NCI-H2029 (cell line): ENCODE data around the gene BRMS1.

ENCODE experiments used
- DNase-seq: peaks from one replicate; lab custom pipeline; 2025; lab: John Stamatoyannopoulos, UW

BRMS1 gene

DNA sequence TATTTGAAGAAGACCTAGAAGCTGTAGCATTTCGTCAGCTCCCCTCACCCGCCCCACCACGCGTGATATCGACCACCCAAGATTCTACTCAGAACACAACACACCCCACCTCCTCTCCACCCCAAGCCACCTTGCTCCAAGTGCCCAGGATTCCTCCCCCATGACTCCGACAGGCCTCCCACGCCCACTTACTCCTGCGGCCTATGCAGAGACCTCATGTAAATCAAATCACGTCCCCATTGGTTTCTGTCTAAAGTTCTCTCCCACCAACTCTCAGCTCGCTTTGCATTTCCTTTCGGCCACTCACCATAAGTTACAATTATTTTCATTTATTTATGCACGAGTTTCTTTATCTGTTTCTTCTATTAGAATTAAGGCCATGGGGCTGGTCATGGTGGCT, 42.2 kb downstream of the BRMS1 start:
- DNase-seq, result no peak

DNA sequence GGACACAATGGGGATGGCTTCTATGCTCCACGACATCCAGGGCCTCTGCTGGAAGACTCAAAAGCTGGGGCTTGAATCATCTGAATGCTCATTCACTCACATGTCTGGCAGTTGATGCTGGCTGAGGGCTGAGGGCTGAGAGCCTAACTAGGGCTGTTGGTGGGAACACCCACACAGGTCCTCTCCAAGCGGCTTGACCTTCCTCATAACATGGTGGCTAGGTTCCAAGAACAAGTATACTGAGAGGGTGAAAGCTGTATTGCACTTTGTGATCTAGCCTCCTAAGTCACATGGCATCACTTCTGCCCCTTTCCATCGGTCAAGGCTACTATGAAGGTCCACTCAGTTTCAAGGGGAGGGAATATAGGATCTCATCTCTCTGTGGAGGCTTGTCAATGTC, 45.7 kb downstream of the BRMS1 start:
- DNase-seq, result no peak

GRCh38 chr11:66297610-66298009, 47.3 kb downstream of the BRMS1 start:
- no peak for DNase-seq

GRCh38 chr11:66294626-66295620, 50.0 kb downstream of the BRMS1 start:
- no peak for DNase-seq

DNA sequence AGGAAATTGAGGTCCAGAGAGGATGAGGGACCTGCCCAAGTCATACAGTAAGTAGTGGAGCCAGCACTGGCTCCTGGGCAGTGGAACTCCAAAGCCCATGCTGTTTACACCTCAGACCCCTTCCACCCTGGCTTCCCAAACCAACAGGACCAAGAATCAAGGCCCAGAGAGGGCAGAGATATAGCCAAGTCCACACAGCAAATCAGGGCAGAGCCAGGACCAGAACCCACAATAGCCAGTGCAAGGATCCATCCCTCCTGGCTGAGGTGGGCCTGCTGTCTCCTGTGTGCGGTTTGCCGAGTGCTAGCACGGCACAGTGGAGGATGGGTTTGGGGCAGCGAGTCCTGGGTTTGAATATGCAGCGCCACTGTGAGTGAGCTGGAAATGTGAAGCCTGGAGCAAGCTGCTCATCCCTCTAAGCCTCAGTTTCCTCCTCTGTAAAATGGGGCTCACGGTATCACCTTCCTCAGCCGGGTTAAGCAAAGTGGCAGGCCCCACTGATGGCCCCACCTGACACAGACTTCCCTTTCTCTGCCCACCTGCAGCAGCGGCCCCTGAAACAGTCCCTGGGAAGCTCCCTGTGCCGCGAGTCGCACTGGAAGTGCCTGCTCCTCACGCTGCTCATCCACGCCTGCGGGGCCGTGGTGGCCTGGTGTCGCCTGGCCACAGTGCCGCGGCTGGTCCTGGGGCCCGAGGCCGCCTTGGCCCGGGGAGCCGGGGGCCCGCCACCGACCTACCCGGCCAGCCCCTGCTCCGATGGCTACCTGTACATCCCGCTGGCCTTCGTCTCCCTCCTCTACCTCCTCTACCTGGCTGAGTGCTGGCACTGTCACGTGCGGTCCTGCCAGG, 50.9 kb downstream of the BRMS1 start:
- no peak for DNase-seq

DNA sequence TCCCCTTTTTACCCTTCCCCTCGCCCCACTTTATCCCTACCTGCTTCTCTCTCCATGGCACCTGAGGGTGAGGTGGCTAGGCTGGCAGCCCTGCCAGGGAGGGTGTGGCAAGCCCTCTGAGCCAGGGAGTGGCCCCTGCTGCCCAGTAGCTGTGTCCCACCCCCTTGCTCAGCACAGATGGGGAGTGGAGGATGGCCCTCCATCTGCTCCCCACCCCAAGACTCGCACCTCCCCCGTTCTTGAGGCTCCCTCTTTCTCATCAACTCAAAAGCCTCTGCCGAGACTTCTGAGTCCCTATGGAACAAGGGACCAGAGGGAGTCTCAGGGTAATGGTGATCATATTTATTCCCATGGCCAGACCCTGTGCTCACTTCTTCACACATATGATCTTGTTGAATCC, 51.6 kb downstream of the BRMS1 start:
- no peak for DNase-seq

GRCh38 chr11:66292543-66293332, 52.2 kb downstream of the BRMS1 start:
- no peak for DNase-seq

- no peak for DNase-seq
These were observed 53.0 kb downstream of the BRMS1 start, which contains the start of gene TMEM151A for GRCh38 chr11:66291706-66292542. TMEM151A (plus strand) TSS chr11:66291894; CDS start chr11:66292014, 120 bp downstream.

DNA sequence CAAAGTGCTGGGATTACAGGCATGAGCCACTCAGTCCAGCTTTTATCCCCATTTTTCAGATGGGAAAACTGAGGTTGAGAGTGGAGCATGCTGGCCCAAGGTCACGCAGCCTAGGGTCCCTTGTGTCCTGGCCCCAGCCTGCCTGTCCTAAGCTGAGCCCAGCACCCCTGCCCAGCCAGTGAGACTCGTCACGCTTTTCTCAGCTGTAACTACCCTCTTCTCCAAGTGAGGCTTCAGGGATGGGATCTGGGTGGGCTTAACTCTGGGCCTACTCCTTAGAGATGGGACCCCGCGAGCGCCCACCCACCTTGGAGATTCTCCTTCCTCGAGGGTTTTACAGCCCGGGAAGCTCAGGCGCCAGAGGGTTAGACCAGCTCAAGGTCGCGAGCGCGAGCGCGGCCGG, 53.6 kb downstream of the BRMS1 start:
- DNase-seq, result no peak

- DNase-seq, result no peak
These were observed 54.6 kb downstream of the BRMS1 start for GRCh38 chr11:66290330-66290621.

- no peak for DNase-seq
These were observed 55.2 kb downstream of the BRMS1 start for GRCh38 chr11:66289548-66290329.

- DNase-seq, result peak; percentile 98
These were observed 56.0 kb downstream of the BRMS1 start, which contains the start of gene YIF1A for GRCh38 chr11:66288671-66289547. YIF1A (minus strand) TSS chr11:66289143; CDS start chr11:66288985, 158 bp downstream.

GRCh38 chr11:66287889-66288670, 56.8 kb downstream of the BRMS1 start:
- no peak for DNase-seq
